GM23338 (cell line): ENCODE data around the gene OTUD5. TPM values are rescaled to one million over a fixed set of nuclear protein-coding genes. Genes with fewer than 3 reads are reported as not detected.

Experiments
- ATAC-seq: fragments of 200-7000 bp; cut with Tn5 transposase; 3 replicates; pipeline ENCODE4 v1.9.1; 2020
- DNase-seq: peaks from one replicate; pipeline ENCODE4 v3.0.0-alpha.2; 2015; ENCODE audit warnings: low spot score
- H2AFZ ChIP-seq: fragments of 200-600 bp; sonication (generic); 2 replicates; pipeline ENCODE4 v1.8.0; 2016; ENCODE audit warnings: antibody characterized with exemption, mild to moderate bottlenecking, moderate library complexity
- H3F3A ChIP-seq: fragments of 200-600 bp; sonication (generic); replicated peaks from 2 replicates; pipeline ENCODE4 v1.8.0; 2017; ENCODE audit warnings: antibody characterized with exemption, mixed run types, low read depth
- H3K27ac ChIP-seq: fragments of 200-600 bp; sonication (generic); 2 replicates; pipeline ENCODE4 v1.6.1; 2016; ENCODE audit warnings: low read depth
- H3K27me3 ChIP-seq: fragments of 200-600 bp; sonication (generic); 2 replicates; pipeline ENCODE4 v1.8.0; 2016; ENCODE audit warnings: mild to moderate bottlenecking, mixed run types, moderate library complexity; ENCODE audit not compliant: insufficient read depth
- H3K36me3 ChIP-seq: fragments of 200-600 bp; sonication (generic); 2 replicates; pipeline ENCODE4 v1.8.0; 2016; ENCODE audit warnings: mild to moderate bottlenecking; ENCODE audit not compliant: insufficient read depth
- H3K4me1 ChIP-seq: fragments of 200-600 bp; sonication (generic); 2 replicates; pipeline ENCODE4 v1.8.0; 2016; ENCODE audit warnings: mild to moderate bottlenecking, moderate library complexity; ENCODE audit not compliant: insufficient read depth
- H3K4me2 ChIP-seq: fragments of 200-600 bp; sonication (generic); 2 replicates; pipeline ENCODE4 v1.7.1; 2017; ENCODE audit warnings: mixed run types
- H3K4me3 ChIP-seq: fragments of 200-600 bp; sonication (generic); 2 replicates; pipeline ENCODE4 v1.6.1; 2016; ENCODE audit warnings: mixed run types
- H3K79me2 ChIP-seq: fragments of 200-600 bp; sonication (generic); replicated peaks from 2 replicates; pipeline ENCODE4 v1.8.0; 2017; ENCODE audit warnings: mild to moderate bottlenecking; ENCODE audit not compliant: insufficient read depth
- H3K9me2 ChIP-seq: fragments of 200-600 bp; sonication (generic); 2 replicates; pipeline ENCODE4 v1.8.0; 2017; ENCODE audit not compliant: insufficient read depth
- H4K20me1 ChIP-seq: fragments of 200-600 bp; sonication (generic); replicated peaks from 2 replicates; pipeline ENCODE4 v1.8.0; 2017; ENCODE audit warnings: mild to moderate bottlenecking; ENCODE audit not compliant: insufficient read depth
- H3K27ac Mint-ChIP-seq: 2 replicates; pipeline ENCODE4 v1.8.0; 2020; ENCODE audit warnings: inconsistent platforms, mild to moderate bottlenecking, moderate library complexity, mixed read lengths
- H3K27me3 Mint-ChIP-seq: 3 replicates; pipeline ENCODE4 v1.8.0; 2022; ENCODE audit warnings: low read depth, mild to moderate bottlenecking, moderate library complexity, mixed read lengths, inconsistent platforms; ENCODE audit not compliant: insufficient read depth, poor library complexity
- H3K36me3 Mint-ChIP-seq: 3 replicates; pipeline ENCODE4 v1.8.0; 2021; ENCODE audit warnings: low read depth, mild to moderate bottlenecking, inconsistent platforms, moderate library complexity, mixed read lengths
- H3K4me1 Mint-ChIP-seq: 3 replicates; pipeline ENCODE4 v1.8.0; 2020; ENCODE audit warnings: mild to moderate bottlenecking, inconsistent platforms, mixed read lengths
- H3K4me3 Mint-ChIP-seq: 3 replicates; pipeline ENCODE4 v1.8.0; 2021; ENCODE audit warnings: moderate library complexity, mild to moderate bottlenecking, inconsistent platforms, mixed read lengths
- H3K9me3 Mint-ChIP-seq: 3 replicates; pipeline ENCODE4 v1.8.0; 2020; ENCODE audit warnings: moderate library complexity, mild to moderate bottlenecking, inconsistent platforms, mixed read lengths
- CREB1 ChIP-seq: fragments of 250-450 bp; sonication (Bioruptor Pico); IDR thresholded peaks from 2 replicates; pipeline ENCODE4 v1.5.0; 2020; ENCODE audit warnings: low read depth, mild to moderate bottlenecking, moderate library complexity
- EZH2 ChIP-seq: fragments of 200-600 bp; sonication (generic); IDR thresholded peaks from one replicate; pipeline ENCODE4 v1.8.0; 2017; ENCODE audit warnings: antibody characterized with exemption, mild to moderate bottlenecking, low read depth; ENCODE audit not compliant: unreplicated experiment
- EZH2phosphoT487 ChIP-seq: fragments of 200-600 bp; sonication (generic); IDR thresholded peaks from one replicate; pipeline ENCODE4 v1.8.1; 2018; ENCODE audit warnings: antibody characterized with exemption; ENCODE audit not compliant: unreplicated experiment
- JUNB ChIP-seq: IDR thresholded peaks from one replicate; pipeline ENCODE4 v1.6.1; 2016; ENCODE audit warnings: antibody characterized with exemption; ENCODE audit not compliant: unreplicated experiment
- NANOG ChIP-seq: IDR thresholded peaks from 2 replicates; pipeline ENCODE4 v1.6.1; 2016; ENCODE audit warnings: antibody characterized with exemption, borderline replicate concordance
- POLR2AphosphoS5 ChIP-seq: IDR thresholded peaks from 2 replicates; pipeline ENCODE4 v1.6.1; 2016; ENCODE audit warnings: antibody characterized with exemption, low read depth
- ZNF114 ChIP-seq: fragments of 250-450 bp; sonication (Bioruptor Pico); IDR thresholded peaks from 2 replicates; pipeline ENCODE4 v1.5.0; 2020; ENCODE audit warnings: mild to moderate bottlenecking, moderate library complexity
- ZNF462 ChIP-seq: fragments of 250-450 bp; sonication (Bioruptor Pico); IDR thresholded peaks from 2 replicates; pipeline ENCODE4 v1.5.0; 2020; ENCODE audit warnings: mild to moderate bottlenecking, moderate library complexity
- polyA plus RNA-seq: library from polyadenylated mRNA; unstranded; fragments of >200 nt; fragmentation: Nextera tagmentation; extraction: Ambion mirVana; gene quantifications from 2 replicates; pipeline ENCODE4 v1.2.1, GENCODE V29; 2016
- total RNA-seq: library from RNA; depleted of rRNA; stranded (reverse); fragments of >200 nt; shearing (Covaris generic); gene quantifications from 2 replicates; pipeline ENCODE4 v1.2.3, GENCODE V29; 2014

The OTUD5 gene
- total and polyA plus RNA-seq, 2 experiments from 2014 or later = 23.5 to 56.5 TPM

GRCh38 chrX:48975041-48975440 lies 17.6 kb upstream of the OTUD5 start:
- Mint-ChIP-seq H3K9me3 (no peaks in the 10 kb centered on the region; the same call in 1 of the 3 replicates), H3K27ac (no peak overlapping the region), H3K4me1 (peaks cover 19% of the 10 kb centered on the region), H3K27me3 (peaks cover 4% of the 10 kb centered on the region), H3K4me3 (no peak overlapping the region), H3K36me3 (peaks cover 49% of the 10 kb centered on the region)
- Histone ChIP-seq H3K4me1 (no peaks in the 10 kb centered on the region), H3K4me3 (no peak overlapping the region), H3K36me3 (no peaks in the 10 kb centered on the region), H3F3A (no peaks in the 10 kb centered on the region), H2AFZ (no peak overlapping the region), H3K79me2 (no peaks in the 10 kb centered on the region), H3K27ac (no peak overlapping the region), H3K27me3 (no peaks in the 10 kb centered on the region), H4K20me1 (no peaks in the 10 kb centered on the region), H3K9me2 (no peaks in the 10 kb centered on the region), H3K4me2 (no peak overlapping the region)
- ATAC-seq (no peak), DNase-seq (no peak)
- TF ChIP-seq ZNF462 (CRISPR knock-in tag) (no peak), EZH2phosphoT487 (no peak), NANOG (no peak)

GRCh38 chrX:48974574-48974973 lies 17.2 kb upstream of the OTUD5 start:
- Mint-ChIP-seq H3K9me3 (no peaks in the 10 kb centered on the region; the same call in 1 of the 3 replicates), H3K4me3 (no peak overlapping the region; the same call in 2 of the 3 replicates), H3K4me1 (peaks cover 19% of the 10 kb centered on the region), H3K27me3 (peaks cover 4% of the 10 kb centered on the region), H3K36me3 (peaks cover 45% of the 10 kb centered on the region), H3K27ac (no peak overlapping the region)
- no peaks in the 10 kb centered on the region for H4K20me1 ChIP-seq
- H3K27me3 ChIP-seq = no peaks in the 10 kb centered on the region
- no peak overlapping the region for H3K4me3 ChIP-seq
- no peak for ATAC-seq
- no peaks in the 10 kb centered on the region for H3F3A ChIP-seq
- no peaks in the 10 kb centered on the region for H3K4me1 ChIP-seq
- H2AFZ ChIP-seq = no peak overlapping the region
- DNase-seq = no peak
- no peaks in the 10 kb centered on the region for H3K79me2 ChIP-seq
- no peak overlapping the region for H3K27ac ChIP-seq
- H3K36me3 ChIP-seq = no peaks in the 10 kb centered on the region
- no peak overlapping the region for H3K4me2 ChIP-seq
- H3K9me2 ChIP-seq = no peaks in the 10 kb centered on the region
- no peak for TF ChIP-seq ZNF114
- no peak for TF ChIP-seq CREB1
- TF ChIP-seq EZH2phosphoT487 = no peak
- no peak for TF ChIP-seq POLR2AphosphoS5
- TF ChIP-seq EZH2 = no peak
- no peak for TF ChIP-seq JUNB
